ENCODE measurements around the gene DVL1. TPM values are rescaled to one million over a fixed set of nuclear protein-coding genes. Genes with fewer than 3 reads are reported as not detected.

The DVL1 gene
- polyA plus RNA-seq, 1 experiment: 8.9 TPM

DNA sequence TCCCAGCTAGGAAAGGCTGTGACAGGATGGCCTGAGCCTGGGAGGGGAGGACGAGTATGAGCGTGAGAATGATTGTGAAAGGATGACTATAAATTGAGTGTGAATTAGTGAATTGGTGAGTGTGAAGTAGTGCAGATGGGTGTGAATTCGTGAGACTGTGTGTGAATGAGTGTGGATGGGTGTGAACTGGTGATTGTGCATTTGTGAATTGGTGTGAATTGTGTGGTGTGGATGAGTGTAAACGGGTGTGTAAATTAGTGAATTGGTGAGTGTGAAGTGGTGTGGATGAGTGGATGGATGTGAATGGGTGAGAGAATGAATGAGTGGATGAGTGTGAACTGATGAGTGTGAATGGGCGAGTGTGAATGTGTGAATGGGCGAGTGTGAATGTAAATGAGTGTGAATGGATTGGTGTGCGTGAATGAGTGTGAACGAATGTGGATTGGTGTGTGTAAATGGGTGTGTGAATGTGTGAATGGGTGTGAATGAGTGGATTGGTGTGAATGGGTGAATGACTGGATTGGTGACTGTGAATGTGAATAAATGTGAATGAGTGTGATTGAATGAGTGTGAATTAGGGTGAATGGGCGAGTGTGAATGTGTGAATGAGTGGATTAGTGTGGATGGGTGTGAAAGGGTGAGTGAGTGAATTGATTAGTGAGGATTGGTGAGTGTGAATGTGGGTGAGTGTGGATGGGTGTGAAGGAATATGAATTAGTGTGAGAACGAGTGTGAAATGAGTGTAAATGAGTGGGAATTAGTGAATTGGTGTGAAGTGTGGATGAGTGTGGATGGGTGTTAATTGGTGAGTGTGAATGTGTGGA is 16.9 kb upstream of the DVL1 start:
- H3K9me3 ChIP-seq (ENCODE audit: control insufficient read depth, insufficient read depth, low read length): no peaks in the 10 kb centered on the region; the same call in 1 of the 2 replicates
- H3K27ac ChIP-seq (ENCODE audit: low read depth, low read length): no peak overlapping the region
- no peaks in the 10 kb centered on the region for H3K27me3 ChIP-seq (ENCODE audit: control insufficient read depth, insufficient read depth, low read length)
- DNase-seq (ENCODE audit: low read depth, low spot score): no peak
- TF ChIP-seq, protein P1, sequence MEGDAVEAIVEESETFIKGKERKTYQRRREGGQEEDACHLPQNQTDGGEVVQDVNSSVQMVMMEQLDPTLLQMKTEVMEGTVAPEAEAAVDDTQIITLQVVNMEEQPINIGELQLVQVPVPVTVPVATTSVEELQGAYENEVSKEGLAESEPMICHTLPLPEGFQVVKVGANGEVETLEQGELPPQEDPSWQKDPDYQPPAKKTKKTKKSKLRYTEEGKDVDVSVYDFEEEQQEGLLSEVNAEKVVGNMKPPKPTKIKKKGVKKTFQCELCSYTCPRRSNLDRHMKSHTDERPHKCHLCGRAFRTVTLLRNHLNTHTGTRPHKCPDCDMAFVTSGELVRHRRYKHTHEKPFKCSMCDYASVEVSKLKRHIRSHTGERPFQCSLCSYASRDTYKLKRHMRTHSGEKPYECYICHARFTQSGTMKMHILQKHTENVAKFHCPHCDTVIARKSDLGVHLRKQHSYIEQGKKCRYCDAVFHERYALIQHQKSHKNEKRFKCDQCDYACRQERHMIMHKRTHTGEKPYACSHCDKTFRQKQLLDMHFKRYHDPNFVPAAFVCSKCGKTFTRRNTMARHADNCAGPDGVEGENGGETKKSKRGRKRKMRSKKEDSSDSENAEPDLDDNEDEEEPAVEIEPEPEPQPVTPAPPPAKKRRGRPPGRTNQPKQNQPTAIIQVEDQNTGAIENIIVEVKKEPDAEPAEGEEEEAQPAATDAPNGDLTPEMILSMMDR (IDR thresholded peaks at IDR 0.05; ENCODE audit: low read depth, low read length): no peak
- ChIA-PET CTCF (interaction anchor here (0.8 kb wide), 1 partner anchor 8 kb away, joined by 3 read pairs; no protein-coding TSS in a partner anchor), POLR2A (no interaction called here)
- no peak overlapping the region for H3K4me3 ChIP-seq (ENCODE audit: low read depth, low read length)

DNA sequence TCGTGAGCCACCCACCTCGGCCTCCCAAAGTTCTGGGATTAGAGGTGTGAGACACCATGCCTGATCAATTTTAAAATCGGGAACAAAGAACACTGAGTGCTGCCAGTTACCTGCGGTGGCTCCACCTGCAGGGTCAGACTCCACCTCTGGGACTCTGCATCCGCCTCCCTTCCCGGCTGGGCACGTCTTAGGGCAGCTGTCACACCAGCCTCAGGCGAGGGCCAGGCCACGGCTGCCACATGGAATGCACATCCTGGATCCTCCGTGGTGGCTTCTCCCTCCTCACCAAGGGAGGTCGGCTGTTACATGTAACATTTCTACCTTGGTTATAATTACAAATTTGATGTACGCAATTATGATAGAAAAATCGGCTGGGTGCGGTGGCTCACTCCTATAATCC is 15.0 kb upstream of the DVL1 start:
- Histone ChIP-seq H3K4me3 (ENCODE audit: low read depth, low read length) (no peak overlapping the region), H3K9me3 (ENCODE audit: control insufficient read depth, insufficient read depth, low read length) (no peaks in the 10 kb centered on the region; the same call in 1 of the 2 replicates), H3K27ac (ENCODE audit: low read depth, low read length) (no peak overlapping the region), H3K27me3 (ENCODE audit: control insufficient read depth, insufficient read depth, low read length) (no peaks in the 10 kb centered on the region)
- POLR2A ChIA-PET: interaction anchor here (0.9 kb wide), 1 partner anchor 11 kb away, joined by 3 read pairs; the partner anchor contains the start of gene AURKAIP1
- CTCF ChIA-PET: no interaction called here
- TF ChIP-seq, protein P1 (IDR thresholded peaks at IDR 0.05; ENCODE audit: low read depth, low read length): no peak
- DNase-seq (ENCODE audit: low read depth, low spot score): no peak

DNA sequence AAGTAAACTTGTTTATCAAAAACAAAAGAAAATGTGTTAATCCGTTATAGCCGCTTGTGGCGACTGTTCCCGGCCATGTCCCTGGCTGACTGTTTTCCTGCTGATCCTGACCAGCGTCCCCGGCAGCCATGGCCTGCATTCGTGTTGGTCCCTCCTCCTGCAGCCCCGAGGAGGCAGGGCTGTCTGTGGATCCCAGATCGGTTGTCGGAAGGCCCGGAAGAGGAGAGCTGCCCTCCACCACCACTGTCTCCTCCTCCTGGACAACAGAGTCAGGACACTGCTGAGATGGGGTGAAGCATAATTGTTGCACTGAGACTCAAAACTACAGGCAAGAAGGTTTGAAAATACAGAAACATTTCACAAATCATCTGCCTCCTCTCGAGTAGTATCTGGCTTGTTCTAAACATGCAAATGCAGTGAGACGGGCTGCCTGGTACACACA is 12.8 kb upstream of the DVL1 start:
- DNase-seq (ENCODE audit: low read depth, low spot score): peak; percentile 66
- ChIA-PET POLR2A (interaction anchor here (0.5 to 1.0 kb wide), 5 partner anchors 10 to 251 kb away, joined by 3 to 7 read pairs (median 4); partner anchors contain the start of gene AURKAIP1), CTCF (interaction anchor here (1.8 kb wide), 1 partner anchor 10 kb away, joined by 10 read pairs; no protein-coding TSS in a partner anchor)
- Histone ChIP-seq H3K9me3 (ENCODE audit: control insufficient read depth, insufficient read depth, low read length) (no peaks in the 10 kb centered on the region; the same call in 1 of the 2 replicates), H3K4me3 (ENCODE audit: low read depth, low read length) (no peak overlapping the region), H3K27ac (ENCODE audit: low read depth, low read length) (peak overlapping the region; percentile 99), H3K27me3 (ENCODE audit: control insufficient read depth, insufficient read depth, low read length) (no peaks in the 10 kb centered on the region)
- TF ChIP-seq, protein P1 (IDR thresholded peaks at IDR 0.05; ENCODE audit: low read depth, low read length): peak; percentile 52

DNA sequence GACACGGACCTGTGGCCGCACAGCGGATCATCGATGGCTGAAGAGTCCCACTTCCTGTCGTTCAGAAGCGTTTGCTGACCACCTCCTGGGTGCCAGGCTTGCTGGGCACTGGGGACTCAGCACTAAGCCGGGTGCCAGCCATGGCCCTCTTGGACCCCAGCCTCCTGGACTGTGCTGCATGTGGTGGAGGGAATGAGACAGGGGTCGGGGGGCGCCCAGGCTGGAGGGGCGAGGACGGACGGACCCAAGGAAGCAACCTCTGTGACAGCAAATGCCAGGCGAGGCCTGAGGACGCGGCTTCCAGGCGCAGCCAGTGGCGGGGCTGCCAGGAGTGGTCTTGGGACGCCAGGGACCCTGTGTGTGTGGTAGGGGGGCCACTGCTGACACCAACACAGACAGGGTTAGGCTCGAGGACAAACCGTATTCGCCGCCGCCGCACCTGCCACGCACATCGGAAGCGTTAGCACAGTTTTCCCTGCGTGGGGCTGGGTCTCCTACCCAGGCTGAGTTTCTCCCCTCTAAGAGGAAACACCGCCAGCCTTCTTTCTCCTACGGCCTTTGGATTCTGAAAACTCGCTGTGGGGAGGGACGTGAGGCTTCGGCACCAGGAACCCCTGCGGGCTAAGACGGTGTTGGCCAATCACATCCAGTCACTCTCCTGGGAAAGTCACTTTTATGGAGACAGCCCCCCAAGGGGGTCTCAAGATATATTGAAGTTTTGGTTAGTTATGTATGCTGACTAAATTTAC is 12.2 kb upstream of the DVL1 start:
- CTCF ChIA-PET: interaction anchor here (1.8 kb wide), 1 partner anchor 11 kb away, joined by 10 read pairs; no protein-coding TSS in a partner anchor
- Histone ChIP-seq H3K27me3 (ENCODE audit: control insufficient read depth, insufficient read depth, low read length) (no peaks in the 10 kb centered on the region), H3K4me3 (ENCODE audit: low read depth, low read length) (no peak overlapping the region)

More for the DNA sequence above, 12.2 kb upstream of the DVL1 start:
- no peak for DNase-seq (ENCODE audit: low read depth, low spot score)
- POLR2A ChIA-PET: interaction anchor here (0.7 to 1.0 kb wide), 4 partner anchors 10 to 97 kb away, joined by 3 to 7 read pairs (median 4); partner anchors contain the start of gene AURKAIP1
- TF ChIP-seq, protein P1 (IDR thresholded peaks at IDR 0.05; ENCODE audit: low read depth, low read length): no peak
- Histone ChIP-seq H3K27ac (ENCODE audit: low read depth, low read length) (peak overlapping the region; percentile 99), H3K9me3 (ENCODE audit: control insufficient read depth, insufficient read depth, low read length) (no peaks in the 10 kb centered on the region; the same call in 1 of the 2 replicates)

All from AG04450 (cell line).